Uterus (tissue), 4 donors: ENCODE results near the gene TUBA8. TPM values are rescaled to one million over a fixed set of nuclear protein-coding genes. Genes with fewer than 3 reads are reported as not detected.
"Not testable (repeated sequence)": the region's sequence is repeated elsewhere in the genome, so short reads cannot be mapped to it uniquely, and the experiment has no call there.

Experiments used
- DNase-seq, 2 donors: peaks; one replicate each; pipeline ENCODE4 v3.0.0-alpha.2; 2019 to 2020
- H3K27ac ChIP-seq, 2 donors: fragments of 200-600 bp; sonication (generic); 1 replicate in 1 of 2; 2 replicates in 1 of 2; pipeline ENCODE4 v1.5.1; 2016 to 2018
- H3K27me3 ChIP-seq, 2 donors: fragments of 200-600 bp; sonication (generic); one replicate each; pipeline ENCODE4 v1.5.1; 2018 to 2019; ENCODE audit warnings: control low read depth in 1 of 2
- H3K36me3 ChIP-seq, 2 donors: fragments of 200-600 bp; sonication (generic); one replicate each; pipeline ENCODE4 v1.5.1; 2019; ENCODE audit warnings: control low read depth in 1 of 2
- H3K4me1 ChIP-seq, 2 donors: fragments of 200-600 bp; sonication (generic); one replicate each; pipeline ENCODE4 v1.5.1; 2018 to 2019; ENCODE audit warnings: control low read depth in 1 of 2
- H3K4me3 ChIP-seq, 2 donors: fragments of 200-600 bp; sonication (generic); 1 replicate in 1 of 2; 2 replicates in 1 of 2; pipeline ENCODE4 v1.5.1; 2018 to 2019; ENCODE audit warnings: mild to moderate bottlenecking in 1 of 2
- H3K9me3 ChIP-seq, 2 donors: fragments of 200-600 bp; sonication (generic); one replicate each; pipeline ENCODE4 v1.5.1; 2019; ENCODE audit warnings: control low read depth in 1 of 2
- CTCF ChIP-seq, 4 experiments: fragments of 200-600 bp in 2 of 4; fragments of 450-650 bp in 2 of 4; sonication (generic) in 2 of 4; IDR thresholded peaks; one replicate each; pipeline ENCODE4 v1.5.1; 2016 to 2019; ENCODE audit warnings: antibody characterized with exemption in 4 of 4, mild to moderate bottlenecking in 2 of 4, moderate library complexity in 1 of 4
- POLR2A ChIP-seq, 2 donors: fragments of 450-650 bp; IDR thresholded peaks; one replicate each; pipeline ENCODE4 v1.6.1; 2016; ENCODE audit warnings: antibody characterized with exemption in 2 of 2, mild to moderate bottlenecking in 1 of 2, moderate library complexity in 1 of 2
- intact Hi-C: fragments of 100-400 bp; cut with DNase I; formaldehyde crosslinking; loops from one replicate; pipeline ENCODE4 v1.15.1; 2023; ENCODE audit warnings: low total_unique reads
- total RNA-seq, 4 donors: library from RNA; depleted of rRNA in 3 of 4; stranded (reverse); fragments of >200 nt in 3 of 4; gene quantifications; one replicate each; pipeline versions ENCODE4 v1.1.0 to v1.2.4, GENCODE V29; 2014 to 2023
- donor health status: DM: yes; HTN: yes; CAD: no.

TUBA8 gene
- total RNA-seq, 4 donors from 2014 or later = 0.90 to 14.6 (median 2.2) TPM; not detected in 1

DNA sequence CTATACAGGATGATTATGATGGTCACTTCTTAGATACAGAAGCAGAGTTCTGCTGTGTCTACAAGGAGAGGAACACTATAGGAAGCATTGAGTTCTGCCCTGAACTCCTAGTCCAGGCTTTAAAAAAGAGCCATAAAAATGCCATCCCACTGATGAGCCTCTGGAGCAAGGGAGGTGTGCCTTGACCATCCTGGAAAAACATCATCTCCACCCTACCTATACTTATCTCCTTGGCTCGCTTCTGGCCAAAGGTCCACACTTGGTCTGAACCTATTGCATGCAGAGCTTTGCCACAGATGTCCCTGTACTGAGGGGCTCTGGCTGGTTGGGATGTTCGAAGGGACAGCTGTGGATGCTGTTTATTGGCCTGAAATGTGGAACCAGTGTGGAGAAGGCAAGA is 37.1 kb upstream of the TUBA8 start:
- H3K4me1 ChIP-seq = peaks cover 7 to 8% of the 10 kb centered on the region in 2 donors
- no peak for DNase-seq
- H3K4me3 ChIP-seq = no peak overlapping the region
- no peaks in the 10 kb centered on the region for H3K27me3 ChIP-seq
- H3K9me3 ChIP-seq = no peaks in the 10 kb centered on the region
- TF ChIP-seq POLR2A (IDR thresholded peaks at IDR 0.05) = no peak
- no peak for TF ChIP-seq CTCF (IDR thresholded peaks at IDR 0.05)
- H3K27ac ChIP-seq = peak overlapping the region in 1 of 2 donors; percentile 82
- intact Hi-C loops = loop anchor here (10.0 kb wide), 1 partner anchor 49 kb away; the partner anchor contains the start of gene MICAL3
- H3K36me3 ChIP-seq = no peaks in the 10 kb centered on the region

- intact Hi-C loops = loop anchor here (2.0 to 10.0 kb wide), 2 partner anchors 49 to 243 kb away; partner anchors contain the start of gene MICAL3
- peak overlapping the region in 1 of 2 donors; percentile 82 for H3K27ac ChIP-seq
Measured at GRCh38 chr22:18073927-18074326, 36.7 kb upstream of the TUBA8 start.

GRCh38 chr22:18075101-18075719 is 35.4 kb upstream of the TUBA8 start:
- no peaks in the 10 kb centered on the region for H3K36me3 ChIP-seq
- H3K27ac ChIP-seq = peak overlapping the region; percentile 70 to 82
- no peak for TF ChIP-seq POLR2A (IDR thresholded peaks at IDR 0.05)
- TF ChIP-seq CTCF (IDR thresholded peaks at IDR 0.05) = no peak
- H3K27me3 ChIP-seq = no peaks in the 10 kb centered on the region
- intact Hi-C loops = loop anchor here (2.0 to 10.0 kb wide), 2 partner anchors 50 to 244 kb away; partner anchors contain the start of gene MICAL3
- DNase-seq = no peak
- H3K4me1 ChIP-seq = peaks cover 7 to 14% of the 10 kb centered on the region in 2 donors
- H3K4me3 ChIP-seq = no peak overlapping the region
- H3K9me3 ChIP-seq = no peaks in the 10 kb centered on the region

More at GRCh38 chr22:18073927-18074326, 36.7 kb upstream of the TUBA8 start:
- not testable (repeated sequence) for H3K36me3 ChIP-seq, H3K9me3 ChIP-seq, DNase-seq, H3K27me3 ChIP-seq, H3K4me3 ChIP-seq
- peaks cover 7 to 11% of the 10 kb centered on the region in 2 donors for H3K4me1 ChIP-seq

GRCh38 chr22:18075720-18076497 is 34.7 kb upstream of the TUBA8 start:
- peak; percentile 74 for DNase-seq

More at GRCh38 chr22:18075720-18076497, 34.7 kb upstream of the TUBA8 start:
- H3K27ac ChIP-seq = peak overlapping the region; percentile 72 to 82
- H3K4me3 ChIP-seq = no peak overlapping the region
- H3K36me3 ChIP-seq = no peaks in the 10 kb centered on the region
- no peaks in the 10 kb centered on the region for H3K9me3 ChIP-seq
- H3K4me1 ChIP-seq = peaks cover 7 to 14% of the 10 kb centered on the region in 2 donors
- TF ChIP-seq POLR2A (IDR thresholded peaks at IDR 0.05) (peak in 1 of 2 donors; percentile 12), CTCF (IDR thresholded peaks at IDR 0.05) (peak; percentile 87 to 97 (median 91))
- no peaks in the 10 kb centered on the region for H3K27me3 ChIP-seq
- intact Hi-C loops = loop anchor here (2.0 to 10.0 kb wide), 2 partner anchors 51 to 245 kb away; partner anchors contain the start of gene MICAL3
